Peyer's patch (tissue), 4 donors: ENCODE measurements around the gene ELP4.

ENCODE experiments used
- CTCF ChIP-seq, 6 experiments: fragments of 450-650 bp in 4 of 6; fragments of 200-600 bp in 2 of 6; sonication (generic) in 1 of 6; IDR thresholded peaks; one replicate each; pipeline ENCODE4 v1.5.1; 2017 to 2019; ENCODE audit warnings: antibody characterized with exemption in 6 of 6, mild to moderate bottlenecking in 3 of 6, moderate library complexity in 1 of 6
- POLR2A ChIP-seq, 2 donors: fragments of 450-650 bp; IDR thresholded peaks; one replicate each; pipeline ENCODE4 v1.5.1; 2017; ENCODE audit warnings: antibody characterized with exemption in 2 of 2, mild to moderate bottlenecking in 2 of 2, moderate library complexity in 2 of 2

- TF ChIP-seq CTCF (IDR thresholded peaks at IDR 0.05) (no peak), POLR2A (IDR thresholded peaks at IDR 0.05) (no peak)
Measured at GRCh38 chr11:31803813-31804311, 294.3 kb downstream of the ELP4 start.
